SU-DHL-6 (cell line): ENCODE results near the gene HMG20B.

ENCODE experiments used
- H2AFZ ChIP-seq: fragments of 200-600 bp; sonication (generic); 2 replicates; pipeline ENCODE4 v1.6.1; 2014; ENCODE audit warnings: low read depth, mild to moderate bottlenecking, moderate library complexity, mixed read lengths, antibody characterized with exemption, low read length; ENCODE audit not compliant: severe bottlenecking
- H3F3A ChIP-seq: fragments of 200-600 bp; shearing (Covaris generic); 2 replicates; pipeline ENCODE4 v1.6.0; 2016; ENCODE audit warnings: antibody characterized with exemption, mild to moderate bottlenecking; ENCODE audit not compliant: insufficient read depth
- H3K27ac ChIP-seq: fragments of 200-600 bp; sonication (generic); 2 replicates; pipeline ENCODE4 v1.5.1; 2016; ENCODE audit warnings: low read depth, mild to moderate bottlenecking, low read length, moderate library complexity, mixed read lengths
- H3K27me3 ChIP-seq: fragments of 200-600 bp; sonication (generic), shearing (Covaris generic); 2 replicates; pipeline ENCODE4 v1.6.0; 2014; ENCODE audit warnings: mild to moderate bottlenecking, low read length
- H3K36me3 ChIP-seq: fragments of 200-600 bp; sonication (generic); 2 replicates; pipeline ENCODE4 v1.6.1; 2014; ENCODE audit warnings: mild to moderate bottlenecking, low read length, mixed read lengths
- H3K4me2 ChIP-seq: fragments of 300-600, 200-600 bp; shearing (Covaris generic), sonication (generic); 2 replicates; pipeline ENCODE4 v1.6.0; 2014; ENCODE audit warnings: low read length, low read depth, mild to moderate bottlenecking; ENCODE audit not compliant: poor library complexity, severe bottlenecking
- H3K4me3 ChIP-seq: fragments of 200-600 bp; sonication (generic); 2 replicates; pipeline ENCODE4 v1.5.1; 2014; ENCODE audit warnings: antibody characterized with exemption, low read length, mild to moderate bottlenecking, mixed read lengths; ENCODE audit not compliant: insufficient read depth, poor library complexity, severe bottlenecking
- H3K79me2 ChIP-seq: fragments of 200-600 bp; sonication (generic); 2 replicates; pipeline ENCODE4 v1.6.1; 2014; ENCODE audit warnings: mild to moderate bottlenecking, low read length, moderate library complexity; ENCODE audit not compliant: insufficient read depth
- H3K9ac ChIP-seq: fragments of 200-600 bp; sonication (generic); 2 replicates; pipeline ENCODE4 v1.7.0; 2014; ENCODE audit warnings: mild to moderate bottlenecking, low read length
- H3K9me2 ChIP-seq: fragments of 200-600 bp; sonication (generic); replicated peaks from 2 replicates; pipeline ENCODE4 v1.6.1; 2014; ENCODE audit warnings: low read length; ENCODE audit not compliant: insufficient read depth
- H3K9me3 ChIP-seq: fragments of 200-600 bp; sonication (generic); 2 replicates; pipeline ENCODE4 v1.6.1; 2014; ENCODE audit warnings: low read length, mixed read lengths; ENCODE audit not compliant: insufficient read depth
- H4K20me1 ChIP-seq: fragments of 200-600 bp; sonication (generic); 2 replicates; pipeline ENCODE4 v1.6.1; 2014; ENCODE audit warnings: low read depth, mild to moderate bottlenecking, antibody characterized with exemption, low read length, moderate library complexity, mixed read lengths
- CTCF ChIP-seq: fragments of 200-600 bp; sonication (generic); IDR thresholded peaks from one replicate; pipeline ENCODE4 v1.5.1; 2017; ENCODE audit warnings: antibody characterized with exemption, mild to moderate bottlenecking, low read length, moderate library complexity; ENCODE audit not compliant: insufficient read depth, poor library complexity, severe bottlenecking
- EZH2phosphoT487 ChIP-seq: fragments of 200-600 bp; sonication (generic), shearing (Covaris generic); conservative IDR thresholded peaks from 2 replicates; pipeline ENCODE4 v1.6.1; 2018; ENCODE audit warnings: mild to moderate bottlenecking, antibody characterized with exemption, low read length, moderate library complexity, mixed read lengths

Gene HMG20B

GRCh38 chr19:3609779-3610719, 37.3 kb downstream of the HMG20B start:
- Histone ChIP-seq H3F3A (no peaks in the 10 kb centered on the region), H3K36me3 (no peaks in the 10 kb centered on the region), H2AFZ (no peak overlapping the region), H3K4me3 (no peak overlapping the region), H3K9me3 (no peaks in the 10 kb centered on the region), H3K27me3 (no peaks in the 10 kb centered on the region), H4K20me1 (no peaks in the 10 kb centered on the region), H3K9ac (no peak overlapping the region), H3K9me2 (no peaks in the 10 kb centered on the region), H3K79me2 (no peaks in the 10 kb centered on the region), H3K4me2 (no peak overlapping the region), H3K27ac (no peak overlapping the region)
- TF ChIP-seq CTCF, result no peak
- TF ChIP-seq EZH2phosphoT487, result no peak

GRCh38 chr19:3610745-3611717, 38.3 kb downstream of the HMG20B start:
- Histone ChIP-seq H3K79me2 (no peaks in the 10 kb centered on the region), H3K9me3 (no peaks in the 10 kb centered on the region), H3F3A (no peaks in the 10 kb centered on the region), H3K9ac (no peak overlapping the region), H3K4me3 (no peak overlapping the region), H3K36me3 (no peaks in the 10 kb centered on the region), H3K4me2 (no peak overlapping the region), H3K9me2 (no peaks in the 10 kb centered on the region), H3K27me3 (no peaks in the 10 kb centered on the region), H4K20me1 (no peaks in the 10 kb centered on the region), H3K27ac (no peak overlapping the region), H2AFZ (no peak overlapping the region)
- no peak for TF ChIP-seq EZH2phosphoT487
- no peak for TF ChIP-seq CTCF

- TF ChIP-seq EZH2phosphoT487, result no peak
- TF ChIP-seq CTCF, result no peak
Observed at GRCh38 chr19:3611841-3612240, 39.1 kb downstream of the HMG20B start.

More at GRCh38 chr19:3611841-3612240, 39.1 kb downstream of the HMG20B start:
- Histone ChIP-seq H3K4me2 (no peak overlapping the region), H3K9me2 (no peaks in the 10 kb centered on the region), H3K79me2 (no peaks in the 10 kb centered on the region), H3K9me3 (no peaks in the 10 kb centered on the region), H2AFZ (no peak overlapping the region), H3K27me3 (no peaks in the 10 kb centered on the region), H3F3A (no peaks in the 10 kb centered on the region), H3K9ac (no peak overlapping the region), H3K27ac (no peak overlapping the region), H4K20me1 (no peaks in the 10 kb centered on the region), H3K36me3 (no peaks in the 10 kb centered on the region), H3K4me3 (no peak overlapping the region)
